ENCODE results near the gene CACNG1.

The CACNG1 gene, protein sequence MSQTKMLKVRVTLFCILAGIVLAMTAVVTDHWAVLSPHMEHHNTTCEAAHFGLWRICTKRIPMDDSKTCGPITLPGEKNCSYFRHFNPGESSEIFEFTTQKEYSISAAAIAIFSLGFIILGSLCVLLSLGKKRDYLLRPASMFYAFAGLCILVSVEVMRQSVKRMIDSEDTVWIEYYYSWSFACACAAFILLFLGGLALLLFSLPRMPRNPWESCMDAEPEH

DNA sequence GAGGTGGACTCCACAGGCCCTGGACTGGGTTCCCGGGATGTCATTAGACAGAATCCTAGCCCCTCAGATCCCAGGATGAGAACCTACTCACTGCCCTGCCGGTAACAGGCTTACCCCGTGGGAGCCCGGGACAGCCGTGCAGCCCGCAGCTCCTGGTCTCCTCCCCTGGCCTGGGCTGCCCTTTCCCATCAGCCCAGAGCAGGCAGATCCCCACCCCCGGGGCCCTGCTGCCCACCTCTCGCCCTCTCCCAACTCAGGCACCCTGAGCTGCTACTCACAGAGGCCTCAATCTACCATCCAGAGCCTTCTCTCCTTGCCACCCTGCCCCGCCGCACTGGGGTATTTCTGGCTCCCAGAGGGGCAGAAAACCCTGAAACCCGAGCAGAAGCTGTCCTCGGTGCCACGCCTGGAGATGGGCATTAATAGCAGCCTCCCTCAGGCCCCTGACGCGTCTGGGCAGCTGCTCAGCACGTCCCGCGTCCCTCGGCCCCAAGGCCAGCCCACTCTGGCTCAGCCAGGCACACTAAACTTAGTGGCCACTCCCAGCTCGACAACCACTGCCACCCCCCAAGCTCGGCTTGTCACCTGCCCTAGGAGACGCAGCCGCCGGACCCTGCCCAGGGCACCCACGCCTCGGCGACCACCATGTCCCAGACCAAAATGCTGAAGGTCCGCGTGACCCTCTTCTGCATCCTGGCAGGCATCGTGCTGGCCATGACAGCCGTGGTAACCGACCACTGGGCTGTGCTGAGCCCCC, at the start of gene CACNG1:
Gene CACNG1, plus strand, starts transcription at position 539 of the 757 bp plus-strand sequence. Its CDS starts 107 bp downstream, at position 646.
- no peak for DNase-seq (ENCODE audit: low spot score)

DNA sequence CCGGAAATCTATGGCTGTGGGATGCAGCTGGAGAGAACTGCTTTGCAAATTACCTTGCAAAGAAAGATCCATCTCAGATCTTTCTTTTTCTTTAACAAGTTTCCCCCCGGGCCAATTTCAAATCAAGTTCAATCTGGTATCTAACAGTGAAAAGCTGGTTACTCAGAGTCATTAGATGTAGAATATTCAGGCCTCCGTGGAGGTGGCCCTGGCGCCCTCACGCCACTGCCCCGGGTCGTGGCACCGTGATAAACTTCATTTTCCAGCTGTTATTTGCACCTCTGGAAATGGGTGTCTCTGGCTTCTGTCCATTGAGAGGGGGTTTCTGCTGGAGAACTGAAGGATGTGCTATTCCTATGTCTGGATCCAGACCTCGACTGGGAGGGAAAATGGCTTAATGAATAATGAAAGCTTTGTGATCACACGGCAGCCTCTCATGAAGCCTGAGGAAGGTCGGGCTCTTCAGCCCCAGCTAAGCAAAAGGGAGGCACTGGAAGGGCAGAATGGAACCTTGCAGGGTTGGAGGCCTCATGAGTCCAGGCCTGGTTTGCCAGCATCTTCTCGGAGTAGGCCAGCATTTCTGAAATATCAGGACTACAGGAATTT, 49.3 kb upstream of the CACNG1 start:
- no peak for DNase-seq (ENCODE audit: low spot score)

DNA sequence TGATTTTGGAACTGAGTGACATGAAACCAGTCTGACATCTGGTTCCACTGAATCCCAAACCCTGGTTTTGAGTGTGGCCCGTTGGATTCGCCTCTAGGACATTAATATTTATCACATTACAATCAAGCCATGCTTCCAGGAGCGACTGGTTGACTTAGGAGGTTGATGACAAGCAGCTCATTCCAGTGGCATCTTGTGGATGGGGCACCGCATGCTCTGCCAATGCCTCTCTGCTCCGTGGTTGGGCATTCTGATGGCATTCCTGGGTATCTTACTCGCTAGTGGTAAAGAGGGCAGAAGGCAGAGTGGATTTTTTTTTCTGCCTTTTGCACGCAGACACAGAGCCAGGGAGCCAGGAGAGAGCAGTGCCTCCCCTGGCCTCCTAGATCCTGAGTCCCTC, 48.4 kb upstream of the CACNG1 start:
- no peak for DNase-seq (ENCODE audit: low spot score)

DNA sequence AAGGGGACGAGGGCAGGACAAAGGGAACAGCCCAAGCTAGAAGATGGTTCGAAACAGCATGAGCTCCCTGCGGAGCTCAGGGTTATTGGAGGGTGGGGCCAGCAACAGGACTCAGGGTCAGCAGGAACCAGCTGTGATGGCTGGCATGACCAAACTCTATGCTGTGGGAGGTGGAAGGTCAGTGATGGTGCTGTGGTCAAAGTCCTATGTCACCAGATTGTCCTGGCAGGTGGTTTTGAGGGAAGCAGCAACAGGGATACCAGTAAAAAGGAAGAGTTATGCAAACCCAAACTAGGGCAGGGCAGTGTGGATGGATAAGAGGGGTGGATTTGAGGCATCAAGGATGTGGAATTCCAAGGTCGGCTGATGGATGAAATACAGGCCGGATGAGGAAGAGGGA, 47.4 kb upstream of the CACNG1 start:
- no peak for DNase-seq (ENCODE audit: low spot score)

DNA sequence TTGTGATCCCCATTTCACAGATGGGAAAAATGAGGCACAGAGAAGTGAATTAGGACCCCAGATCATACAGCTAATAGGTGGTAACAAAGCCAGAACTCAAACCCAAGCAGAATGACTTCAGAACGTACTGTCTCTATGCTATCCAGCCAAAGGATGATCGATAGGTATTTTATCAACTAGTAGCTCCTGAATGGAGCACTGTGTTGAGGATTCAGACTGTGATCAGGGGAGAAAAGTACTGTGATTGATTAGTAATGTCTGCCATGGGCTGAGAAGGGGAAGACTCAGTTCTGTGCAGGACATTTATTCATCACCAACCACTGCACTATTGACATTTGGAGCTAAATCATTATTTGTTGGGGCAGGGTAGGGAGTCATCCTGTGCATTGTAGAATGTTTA, 41.1 kb upstream of the CACNG1 start:
- DNase-seq (ENCODE audit: low spot score), result no peak

DNA sequence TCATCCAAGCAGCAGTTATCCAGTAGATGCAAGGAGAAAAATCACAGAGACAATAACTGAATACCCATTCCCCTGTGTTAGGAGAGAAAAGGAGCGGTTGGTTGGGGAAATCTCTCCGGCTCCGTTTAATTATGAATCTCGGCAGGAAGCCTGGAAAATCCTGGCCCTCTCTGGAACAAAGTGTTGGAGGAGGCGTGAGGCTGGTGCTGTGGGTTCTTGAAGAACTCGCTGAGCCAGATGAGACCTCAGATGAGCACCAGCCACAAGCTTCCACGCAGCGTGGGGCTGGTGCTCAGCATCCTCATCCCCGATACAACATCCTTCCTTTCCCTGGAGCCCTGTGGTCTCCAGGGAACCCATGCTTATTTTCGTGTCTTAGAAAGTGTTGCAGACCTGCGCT, 40.2 kb upstream of the CACNG1 start:
- DNase-seq (ENCODE audit: low spot score), result no peak

DNA sequence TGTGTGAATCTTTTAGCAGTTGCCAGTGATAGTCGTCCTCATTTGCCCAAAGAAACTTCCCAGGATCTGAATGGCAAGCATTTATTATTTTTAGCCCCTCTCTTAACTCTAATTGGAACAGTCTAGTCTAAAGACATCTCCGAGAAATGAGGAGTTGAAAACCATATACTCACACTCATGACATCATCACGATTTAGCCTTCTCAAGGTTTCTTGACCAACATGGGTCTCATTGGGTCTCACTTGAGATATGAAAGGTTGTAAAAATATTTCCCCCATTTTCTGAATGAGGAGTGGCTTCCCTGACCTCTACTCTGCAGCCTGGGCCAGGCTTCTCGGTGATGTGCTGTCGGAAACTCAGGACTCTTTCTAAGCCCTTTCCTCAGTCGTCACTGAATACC, 37.1 kb upstream of the CACNG1 start:
- DNase-seq (ENCODE audit: low spot score), result no peak

DNA sequence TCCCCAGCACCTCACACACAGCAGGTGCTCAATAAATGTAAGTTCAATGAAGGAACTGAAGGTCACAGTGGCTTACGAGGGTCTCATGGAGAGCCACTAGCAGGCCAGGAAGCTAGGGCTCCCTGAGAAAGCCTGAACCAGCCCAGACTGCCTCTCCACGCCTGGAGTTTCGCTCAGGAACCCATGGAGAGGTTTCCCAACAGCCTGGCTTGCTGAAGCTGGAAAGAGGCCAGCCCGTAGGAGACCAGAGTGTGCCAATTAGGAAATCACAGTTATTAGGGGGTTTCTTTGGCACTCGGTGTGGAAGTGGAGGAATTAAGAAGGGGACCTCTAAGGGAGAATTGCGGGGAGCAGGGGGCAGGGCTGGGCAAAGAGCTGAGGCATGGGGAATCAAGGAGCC, 36.3 kb upstream of the CACNG1 start:
- DNase-seq (ENCODE audit: low spot score), result no peak

DNA sequence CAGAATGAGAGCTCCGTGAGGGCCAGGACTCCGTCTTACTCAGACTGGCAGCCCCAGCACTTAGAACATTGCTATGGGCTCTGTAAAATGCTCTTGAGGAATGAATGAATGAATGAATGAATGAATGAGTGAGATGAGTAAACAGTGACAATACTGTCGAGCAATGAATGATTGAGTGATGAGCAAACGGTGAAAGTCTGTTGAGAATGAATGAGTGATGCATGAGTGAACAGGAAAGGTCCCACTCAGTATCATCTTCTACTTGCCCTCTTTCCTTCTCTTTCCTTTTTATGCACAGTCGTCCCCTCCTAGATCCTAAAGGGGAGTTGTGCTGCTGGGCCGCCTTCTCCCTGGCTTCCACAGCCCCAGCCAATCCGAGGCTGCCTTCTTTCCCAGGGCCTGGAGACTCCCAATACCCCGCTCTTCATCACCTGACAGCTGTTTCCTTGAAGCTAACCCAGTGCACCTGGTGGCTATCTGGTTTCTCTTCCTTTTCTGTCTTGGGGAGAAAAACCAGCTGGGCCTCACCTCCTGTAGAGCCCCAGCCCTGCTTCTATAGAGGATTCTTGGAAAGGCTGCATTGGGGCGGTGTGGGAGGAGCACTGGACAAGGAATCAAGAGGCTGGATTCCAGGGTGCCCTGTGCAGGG, 32.7 kb upstream of the CACNG1 start:
- no peak for DNase-seq (ENCODE audit: low spot score)

DNA sequence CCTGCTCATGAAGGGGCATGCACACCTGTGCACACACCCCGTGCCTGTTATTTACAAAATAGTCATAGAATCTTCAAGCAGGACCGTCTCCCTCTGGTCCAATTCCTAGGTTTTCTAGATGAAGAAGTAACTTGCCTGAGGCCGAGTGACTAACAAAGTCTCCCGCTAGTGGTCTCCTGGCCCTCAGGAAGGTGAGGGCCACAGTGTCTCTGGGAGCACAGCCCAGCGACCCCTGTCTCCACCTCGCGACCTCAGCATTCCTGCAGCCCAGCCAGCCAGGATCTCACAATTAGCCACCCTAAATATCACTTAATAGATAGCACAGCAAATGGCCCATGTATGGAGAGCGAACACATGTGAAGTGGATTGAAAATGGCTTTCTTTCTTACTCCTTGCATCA, 30.5 kb upstream of the CACNG1 start:
- no peak for DNase-seq (ENCODE audit: low spot score)

DNA sequence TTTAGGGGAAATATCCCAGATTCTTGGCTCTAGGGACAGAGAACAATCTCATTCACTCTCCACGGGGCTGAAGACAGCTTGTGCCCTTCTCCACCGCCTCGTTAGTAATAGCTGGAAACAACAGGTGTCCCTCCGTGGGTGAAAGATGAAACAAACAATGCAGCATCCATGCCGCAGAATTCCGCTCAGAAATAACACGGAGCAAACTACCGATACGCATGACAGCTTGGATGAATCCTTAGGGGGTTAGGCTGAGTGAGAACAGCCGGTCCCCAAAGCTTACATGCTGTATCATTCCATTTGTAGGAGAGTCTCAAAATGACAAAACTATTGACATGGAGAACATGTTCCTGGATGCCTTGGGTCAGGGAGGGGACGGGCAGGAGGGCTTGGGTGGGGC, 29.4 kb upstream of the CACNG1 start:
- no peak for DNase-seq (ENCODE audit: low spot score)

DNA sequence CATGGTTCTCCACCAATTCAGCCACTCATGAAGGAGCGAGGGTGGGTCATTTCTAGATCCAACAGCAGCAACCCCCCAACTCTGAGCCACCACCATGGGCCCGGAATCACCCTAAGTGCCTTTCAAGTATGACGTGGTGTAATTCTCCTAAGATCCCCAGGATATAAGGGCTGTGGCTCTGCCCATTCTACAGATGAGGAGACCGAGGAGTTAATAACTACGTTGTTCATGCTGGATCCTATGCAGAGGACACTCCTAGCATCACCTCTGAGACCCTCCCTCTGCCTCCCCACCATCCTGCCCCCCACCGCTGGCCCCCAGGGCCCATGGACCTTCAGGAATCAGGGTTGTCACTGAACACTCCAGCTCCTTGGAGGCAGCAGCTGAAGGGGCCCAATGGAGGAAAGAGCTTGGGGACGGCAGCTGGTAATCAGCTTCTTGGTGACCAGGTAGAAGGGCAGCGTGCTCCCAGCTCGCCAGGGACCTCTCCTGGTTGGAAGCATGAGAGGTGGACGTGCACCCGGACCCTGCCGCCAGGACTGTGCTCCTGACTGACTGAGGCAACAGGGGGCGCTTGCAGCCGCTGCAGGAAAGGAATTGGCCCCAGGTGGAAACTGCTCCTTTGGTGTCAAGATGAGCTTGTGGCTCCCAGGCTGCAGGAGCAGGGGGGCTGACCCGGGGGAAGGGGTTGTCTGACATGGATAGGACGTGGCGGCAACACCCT, 28.2 kb upstream of the CACNG1 start:
- DNase-seq (ENCODE audit: low spot score), result no peak

DNA sequence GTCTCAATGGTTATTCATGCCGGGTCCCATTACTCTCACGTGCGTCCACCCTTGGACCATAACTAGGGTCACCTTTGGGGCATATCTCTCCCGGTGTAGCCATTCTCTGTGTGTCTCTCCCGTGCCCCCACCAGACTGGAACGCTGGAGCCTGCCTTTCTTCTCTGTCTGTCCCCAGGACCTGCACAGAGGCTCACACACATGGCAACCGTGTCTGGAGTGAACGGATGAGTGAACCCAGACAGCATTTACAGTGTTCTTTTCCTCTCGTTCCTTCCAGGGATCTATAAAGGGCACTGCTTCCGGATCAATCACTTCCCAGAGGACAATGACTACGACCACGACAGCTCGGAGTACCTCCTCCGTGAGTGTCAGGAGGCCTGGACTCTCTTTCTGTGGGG, 26.4 kb upstream of the CACNG1 start:
- no peak for DNase-seq (ENCODE audit: low spot score)

DNA sequence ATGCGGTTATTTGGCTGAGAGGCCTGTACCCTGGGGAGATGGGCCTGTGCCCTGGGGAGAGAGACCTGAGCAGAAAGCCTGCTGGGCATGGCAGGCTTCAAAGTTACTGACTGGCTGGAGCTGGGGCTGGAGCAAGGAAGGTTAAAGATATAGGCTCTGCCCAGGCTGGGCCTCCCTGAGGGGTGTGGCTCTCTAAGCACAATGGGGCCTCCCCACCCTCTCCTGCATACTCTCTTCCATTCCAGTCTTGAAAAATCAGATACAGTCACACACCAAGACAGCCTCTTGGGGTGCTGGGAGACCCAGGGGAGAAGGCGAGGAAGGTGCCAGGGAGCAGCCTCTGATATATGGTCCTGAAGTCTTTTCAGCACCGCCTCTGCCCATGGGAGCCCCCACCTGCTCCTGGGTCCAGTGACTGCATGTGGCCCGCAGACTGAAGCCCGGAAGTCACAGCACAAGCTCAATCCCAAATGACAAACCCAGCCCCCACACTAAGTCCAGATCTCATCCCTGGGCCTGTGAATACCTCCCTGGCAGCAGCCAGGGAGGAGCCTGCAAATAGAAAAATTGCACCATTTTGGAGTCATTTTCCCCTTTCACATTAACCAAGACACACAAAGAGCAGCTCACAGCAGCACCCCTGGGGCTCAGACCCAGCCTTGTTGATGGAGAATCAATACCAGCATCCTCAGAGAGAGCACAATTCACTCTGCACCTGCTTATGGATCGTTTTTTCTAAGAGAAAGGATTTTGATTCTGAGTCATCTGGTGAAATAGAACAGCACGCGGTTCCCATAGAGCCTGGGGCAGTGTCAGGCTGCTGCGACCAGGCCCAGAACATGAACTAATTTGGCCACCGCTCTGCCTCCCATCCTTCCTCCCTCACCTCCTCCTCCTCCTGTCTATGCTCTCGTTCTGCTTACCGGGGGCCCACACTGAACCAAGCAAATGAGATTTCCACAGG, 25.6 kb upstream of the CACNG1 start:
- peak; percentile 7 for DNase-seq (ENCODE audit: low spot score)

DNA sequence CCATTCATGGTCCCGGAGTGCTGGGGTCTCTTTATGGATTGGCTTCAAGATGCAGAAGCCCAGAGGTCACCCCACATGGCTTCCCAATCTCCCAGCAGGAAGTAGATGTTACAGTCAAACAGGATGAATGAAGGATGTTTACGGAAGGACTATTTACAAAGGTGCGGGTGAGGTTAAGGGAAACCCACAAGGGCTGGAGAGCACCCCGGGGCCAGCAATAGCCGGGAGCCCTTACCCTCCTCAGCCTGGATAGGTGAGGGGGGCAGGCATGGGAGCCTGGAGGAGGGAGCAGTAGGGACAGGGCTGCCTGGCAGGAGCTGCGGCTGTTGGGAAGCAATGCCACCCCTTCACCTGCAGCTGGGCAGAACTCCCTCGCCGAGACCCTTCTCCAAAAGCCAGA, 24.5 kb upstream of the CACNG1 start:
- no peak for DNase-seq (ENCODE audit: low spot score)

DNA sequence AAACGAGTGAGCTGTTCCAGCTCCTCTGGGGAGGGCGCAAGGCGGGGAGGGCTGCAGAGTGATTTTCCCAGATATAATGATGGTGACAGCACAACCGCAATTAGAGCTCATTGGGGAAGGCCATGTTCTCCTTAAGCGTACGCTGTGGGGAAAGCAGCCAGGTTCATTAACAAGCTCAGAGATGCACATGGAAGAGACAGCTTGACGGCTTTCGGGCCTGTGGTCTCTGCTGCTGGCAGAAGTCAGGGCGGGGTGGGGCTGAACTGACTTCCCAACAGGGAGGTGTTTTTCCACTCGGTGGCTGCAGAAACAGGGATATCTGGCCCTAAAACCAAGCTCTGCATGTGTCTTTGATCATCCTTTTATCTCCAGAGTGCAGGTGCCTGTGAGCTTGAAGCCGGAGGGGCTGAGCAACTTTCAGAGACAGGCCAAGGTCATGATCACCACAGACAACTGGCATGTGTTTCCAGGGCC, 24.0 kb upstream of the CACNG1 start:
- peak; percentile 71 for DNase-seq (ENCODE audit: low spot score)

DNA sequence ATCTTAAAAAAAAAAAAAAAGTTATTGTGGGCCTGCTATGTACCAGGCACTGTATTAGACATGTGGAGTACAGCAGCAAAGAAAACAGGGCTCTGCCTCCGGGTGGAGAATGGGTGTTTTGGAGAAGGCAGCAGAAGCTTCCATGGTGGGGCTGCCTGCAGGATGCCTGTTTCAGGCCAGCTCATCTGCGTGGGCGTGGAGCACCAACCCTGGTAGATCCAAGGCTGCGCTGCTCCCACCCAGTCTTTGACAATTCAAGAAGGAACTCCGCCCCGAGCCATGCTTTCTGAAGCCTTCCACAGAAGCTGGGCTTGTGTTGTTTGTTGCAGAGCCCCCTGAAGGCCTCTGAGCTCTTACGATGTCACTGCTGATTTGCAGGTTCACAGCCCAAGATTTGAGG, 23.2 kb upstream of the CACNG1 start:
- DNase-seq (ENCODE audit: low spot score), result no peak

DNA sequence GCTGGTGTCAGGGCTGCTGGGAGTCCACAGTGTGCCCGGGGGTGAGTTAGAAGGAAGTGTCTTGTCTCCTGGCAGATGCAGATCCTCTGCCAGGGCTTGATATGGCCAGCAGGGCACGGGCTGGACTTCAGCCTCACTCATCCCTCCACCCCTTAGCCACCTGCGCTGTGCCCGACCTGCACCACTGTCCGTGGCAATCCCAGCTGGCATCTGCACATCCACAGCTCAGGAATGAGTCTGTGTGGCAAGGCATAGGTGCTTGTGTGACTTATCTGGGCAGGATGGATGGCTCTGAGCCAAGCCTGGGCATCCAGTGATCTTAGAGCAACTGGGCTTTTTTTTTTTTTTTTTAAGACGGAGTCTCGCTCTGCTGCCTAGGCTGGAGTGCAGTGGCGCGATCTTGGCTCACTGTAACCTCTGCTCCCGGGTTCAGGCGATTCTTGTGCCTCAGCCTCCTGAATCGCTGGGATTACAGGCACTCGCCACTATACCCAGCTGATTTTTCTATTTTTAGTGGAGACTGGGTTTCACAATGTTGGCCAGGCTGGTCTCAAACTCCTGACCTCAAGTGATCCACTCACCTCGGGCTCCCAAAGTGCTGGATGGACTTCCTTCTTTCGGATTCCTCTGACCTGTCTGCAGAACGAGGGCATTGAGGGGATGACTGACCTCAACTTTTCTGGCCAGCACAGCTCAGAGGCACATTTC, 22.5 kb upstream of the CACNG1 start:
- no peak for DNase-seq (ENCODE audit: low spot score)

DNA sequence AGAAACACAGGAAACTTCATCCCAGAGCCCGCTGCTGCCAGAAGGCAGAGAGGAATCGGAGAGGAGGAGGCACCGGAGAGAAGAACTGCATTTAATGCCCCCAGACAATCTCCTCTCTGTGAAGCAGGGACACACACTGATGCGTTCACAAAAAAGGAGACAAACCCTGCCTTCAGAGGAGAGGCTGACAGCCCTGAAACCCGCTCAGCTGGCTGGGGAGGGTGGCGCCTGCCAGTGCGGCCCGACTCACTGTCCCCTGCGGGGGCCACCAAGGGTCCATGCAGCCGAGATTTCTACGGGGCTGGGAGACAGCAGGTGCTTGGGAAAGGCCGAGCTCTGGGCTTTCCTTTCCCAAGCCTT, 21.9 kb upstream of the CACNG1 start:
- DNase-seq (ENCODE audit: low spot score), result no peak

DNA sequence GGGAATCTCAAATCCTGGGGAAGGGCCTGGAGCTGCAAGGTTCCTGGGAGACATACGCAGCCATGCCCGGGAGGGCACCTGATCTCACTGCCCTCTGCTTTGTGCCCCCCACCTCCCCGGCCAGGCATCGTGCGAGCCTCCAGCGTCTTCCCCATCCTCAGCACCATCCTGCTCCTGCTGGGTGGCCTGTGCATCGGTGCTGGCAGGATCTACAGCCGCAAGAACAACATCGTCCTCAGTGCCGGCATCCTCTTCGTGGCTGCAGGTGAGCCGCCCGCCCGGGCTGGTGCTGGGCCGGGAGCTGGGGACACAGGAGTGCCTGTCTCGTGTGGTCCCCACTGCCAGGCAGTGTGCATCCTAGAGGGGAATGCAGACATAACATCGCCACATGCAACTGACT, 19.6 kb upstream of the CACNG1 start:
- DNase-seq (ENCODE audit: low spot score), result no peak

Data from cerebellar cortex (tissue), 1 donor.